GM21515 (cell line): ENCODE results near the gene RHOH.

Source experiments
- ATAC-seq: cut with Tn5 transposase; IDR thresholded peaks from one replicate; pipeline ENCODE4 v1.9.1; 2021; ENCODE audit not compliant: unreplicated experiment

The RHOH gene

DNA sequence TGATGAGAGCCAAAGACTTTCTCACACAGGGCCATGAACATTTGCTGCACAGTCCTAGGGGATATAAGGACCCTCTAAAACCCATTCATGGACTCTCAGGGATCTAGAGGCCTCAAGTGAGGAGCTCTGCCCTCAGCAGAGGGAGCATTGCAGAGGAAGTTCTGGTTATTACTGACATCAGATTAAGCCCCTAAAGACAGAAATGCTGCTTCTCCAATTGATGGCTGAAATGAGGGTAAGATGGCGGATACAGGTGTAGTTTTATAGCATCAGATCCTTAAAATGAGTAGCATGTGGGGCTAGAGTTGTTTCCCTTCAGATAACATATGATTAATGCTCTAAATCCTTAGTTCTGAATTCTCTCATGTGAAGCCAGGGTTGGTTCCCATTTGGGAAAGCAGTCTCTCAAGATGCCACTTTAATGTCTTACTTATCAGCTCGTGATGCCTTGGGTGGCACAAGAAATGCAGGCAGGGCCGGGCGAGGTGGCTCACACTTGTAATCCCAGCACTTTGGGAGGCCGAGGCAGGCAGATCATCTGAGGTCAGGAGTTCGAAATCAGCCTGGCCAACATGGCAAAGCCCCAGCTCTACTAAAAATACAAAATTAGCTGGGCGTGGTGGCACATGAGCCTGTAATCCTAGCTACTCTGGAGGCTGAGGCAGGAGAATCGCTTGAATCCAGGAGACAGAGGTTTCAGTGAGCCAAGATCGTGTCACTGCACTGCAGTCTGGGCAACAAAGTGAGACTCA is 7.9 kb downstream of the RHOH start:
- no peak for ATAC-seq

- ATAC-seq = peak; percentile 57
Measured at GRCh38 chr4:40205259-40206198, 8.7 kb downstream of the RHOH start.

GRCh38 chr4:40206426-40206825 is 9.6 kb downstream of the RHOH start:
- no peak for ATAC-seq

DNA sequence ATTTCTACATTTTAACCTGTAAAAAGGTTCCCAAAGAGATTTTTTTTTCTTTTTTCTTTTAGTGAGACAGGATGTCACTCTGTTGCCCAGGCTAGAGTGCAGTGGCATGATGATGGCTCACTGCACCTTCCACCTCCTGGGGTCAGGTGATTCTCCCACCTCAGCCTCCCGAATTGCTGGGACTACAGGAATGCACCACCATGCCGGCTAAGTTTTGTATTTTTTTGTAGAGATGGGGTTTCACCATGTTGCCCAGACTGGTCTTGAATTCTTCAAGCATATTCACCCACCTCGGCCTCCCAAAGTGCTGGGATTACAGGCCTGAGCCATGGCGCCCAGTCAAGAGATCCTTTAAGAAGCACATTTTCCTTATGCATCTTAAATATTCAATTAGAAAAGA is 12.6 kb downstream of the RHOH start:
- ATAC-seq = no peak

- ATAC-seq = no peak
Measured at GRCh38 chr4:40210776-40211175, 13.9 kb downstream of the RHOH start.

- ATAC-seq = no peak
Measured at GRCh38 chr4:40211224-40212185, 14.7 kb downstream of the RHOH start.

- ATAC-seq = no peak
Measured at GRCh38 chr4:40212674-40213527, 16.1 kb downstream of the RHOH start.

GRCh38 chr4:40214038-40214437 is 17.2 kb downstream of the RHOH start:
- no peak for ATAC-seq

- no peak for ATAC-seq
Measured at GRCh38 chr4:40214661-40215418, 18.0 kb downstream of the RHOH start.

GRCh38 chr4:40216622-40217366 is 20.0 kb downstream of the RHOH start:
- no peak for ATAC-seq

DNA sequence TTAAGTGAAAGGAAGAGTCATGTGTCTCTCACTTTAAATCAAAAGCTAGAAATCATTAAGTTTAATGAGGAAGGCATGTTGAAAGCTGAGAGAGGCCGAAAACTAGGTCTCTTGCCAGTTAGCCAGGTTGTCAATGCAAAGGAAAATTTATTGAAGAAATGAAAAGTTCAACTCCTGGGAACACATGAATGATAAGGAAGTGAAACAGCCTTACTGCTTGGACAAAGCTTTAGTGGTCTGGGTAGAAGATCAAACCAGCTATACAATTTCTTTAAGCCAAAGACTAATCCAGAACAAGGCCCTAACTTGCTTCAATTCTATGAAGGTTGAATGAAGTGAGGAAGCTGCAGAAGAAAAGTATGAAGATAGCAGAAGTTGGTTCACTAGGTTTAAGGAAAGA is 24.9 kb downstream of the RHOH start:
- ATAC-seq = no peak

GRCh38 chr4:40223343-40223742 is 26.5 kb downstream of the RHOH start:
- no peak for ATAC-seq

GRCh38 chr4:40224432-40224831 is 27.6 kb downstream of the RHOH start:
- ATAC-seq = no peak

- no peak for ATAC-seq
Measured at GRCh38 chr4:40225497-40225896, 28.7 kb downstream of the RHOH start.

DNA sequence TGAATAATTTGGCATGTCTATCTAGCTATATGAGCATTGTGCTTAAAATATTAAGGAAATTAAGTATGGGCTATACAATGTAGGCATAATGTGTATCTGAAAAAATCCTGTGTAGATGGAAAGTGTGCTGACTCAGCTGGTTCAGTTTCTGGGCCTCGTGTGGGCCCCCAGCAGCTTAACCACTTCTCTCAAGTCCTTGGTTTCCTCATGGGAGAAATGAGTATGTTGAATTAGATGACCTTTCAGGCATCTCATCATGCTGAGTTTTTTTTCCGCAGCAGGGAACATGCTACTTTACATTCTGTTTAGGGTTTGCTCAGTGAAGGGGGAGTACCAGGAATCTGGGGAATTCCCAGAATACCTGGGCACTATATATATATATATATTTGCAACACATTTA is 30.5 kb downstream of the RHOH start:
- peak; percentile 52 for ATAC-seq

DNA sequence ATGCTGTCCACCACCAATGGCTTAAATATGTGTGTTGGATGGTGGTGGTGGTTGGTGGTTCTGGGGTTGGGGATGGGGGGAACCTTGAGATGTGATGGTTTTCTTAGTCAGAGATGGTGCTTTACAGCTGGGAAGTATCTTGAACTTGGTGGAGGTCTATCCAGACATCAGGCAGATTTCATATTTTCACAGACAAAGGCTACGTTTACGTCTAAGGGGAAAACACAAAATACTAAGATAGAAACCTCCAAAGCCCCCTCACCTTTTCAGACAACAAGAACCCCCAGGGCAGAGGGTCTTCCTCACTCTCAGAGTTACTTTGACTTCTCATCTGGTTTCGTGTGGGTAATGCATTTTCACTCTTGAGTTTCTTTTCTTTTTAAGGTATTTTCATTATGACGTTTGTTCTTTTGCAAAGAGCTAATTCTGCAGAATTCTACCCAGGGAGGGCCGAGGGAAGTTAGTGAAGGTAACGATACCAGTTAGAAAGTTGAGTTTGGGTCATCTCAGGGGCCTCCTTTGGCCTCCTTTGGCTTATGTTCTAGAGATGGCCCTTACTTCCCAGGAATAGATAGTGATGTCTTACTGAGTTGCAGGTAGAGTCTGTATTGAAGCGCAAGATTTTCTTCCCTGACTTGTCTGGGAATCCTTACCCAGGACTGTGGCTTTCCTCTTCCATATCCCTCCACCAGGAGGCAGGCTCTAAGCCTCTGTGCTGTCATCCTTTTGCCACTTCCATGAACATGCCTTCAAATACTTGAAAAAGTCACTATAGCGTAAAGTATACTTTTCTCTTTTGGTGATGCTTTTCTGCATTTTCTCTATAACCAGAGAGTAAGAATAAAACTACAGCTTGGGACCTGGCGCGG is 31.9 kb downstream of the RHOH start:
- ATAC-seq = no peak

DNA sequence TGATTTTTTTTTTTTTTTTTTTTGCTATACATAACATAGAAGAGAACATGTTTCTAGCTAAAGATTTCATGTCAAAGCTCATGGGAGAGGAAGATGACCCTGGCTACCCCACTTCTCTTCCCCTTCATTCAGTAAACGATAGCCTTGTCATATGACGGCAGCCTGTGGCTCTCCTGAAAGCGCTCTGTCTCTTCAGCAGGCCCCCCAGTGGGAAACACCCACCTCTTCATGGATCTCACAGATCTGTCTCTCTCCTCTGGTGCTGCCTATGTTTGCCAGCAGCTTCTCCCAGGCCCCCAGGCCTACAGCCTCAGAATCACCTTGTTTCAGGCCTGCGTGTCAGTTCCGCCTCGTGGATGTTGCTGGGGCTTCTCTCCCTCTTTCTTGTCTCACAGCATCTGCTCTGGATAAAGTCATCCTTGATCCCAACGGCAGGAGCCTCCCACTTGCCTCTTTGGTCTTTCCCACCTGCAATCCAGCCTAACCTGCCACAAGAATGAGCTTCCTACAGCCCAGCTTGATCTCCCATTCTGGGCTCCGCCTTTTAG is 34.6 kb downstream of the RHOH start:
- no peak for ATAC-seq
